ENCODE data around the gene ARHGAP26. TPM values are rescaled to one million over a fixed set of nuclear protein-coding genes. Genes with fewer than 3 reads are reported as not detected.

ARHGAP26 gene
- total RNA-seq, 1 donor from 2014 or later, result 8.6 TPM

GRCh38 chr5:143004361-143005145 is 234.4 kb downstream of the ARHGAP26 start:
- TF ChIP-seq, protein P1, sequence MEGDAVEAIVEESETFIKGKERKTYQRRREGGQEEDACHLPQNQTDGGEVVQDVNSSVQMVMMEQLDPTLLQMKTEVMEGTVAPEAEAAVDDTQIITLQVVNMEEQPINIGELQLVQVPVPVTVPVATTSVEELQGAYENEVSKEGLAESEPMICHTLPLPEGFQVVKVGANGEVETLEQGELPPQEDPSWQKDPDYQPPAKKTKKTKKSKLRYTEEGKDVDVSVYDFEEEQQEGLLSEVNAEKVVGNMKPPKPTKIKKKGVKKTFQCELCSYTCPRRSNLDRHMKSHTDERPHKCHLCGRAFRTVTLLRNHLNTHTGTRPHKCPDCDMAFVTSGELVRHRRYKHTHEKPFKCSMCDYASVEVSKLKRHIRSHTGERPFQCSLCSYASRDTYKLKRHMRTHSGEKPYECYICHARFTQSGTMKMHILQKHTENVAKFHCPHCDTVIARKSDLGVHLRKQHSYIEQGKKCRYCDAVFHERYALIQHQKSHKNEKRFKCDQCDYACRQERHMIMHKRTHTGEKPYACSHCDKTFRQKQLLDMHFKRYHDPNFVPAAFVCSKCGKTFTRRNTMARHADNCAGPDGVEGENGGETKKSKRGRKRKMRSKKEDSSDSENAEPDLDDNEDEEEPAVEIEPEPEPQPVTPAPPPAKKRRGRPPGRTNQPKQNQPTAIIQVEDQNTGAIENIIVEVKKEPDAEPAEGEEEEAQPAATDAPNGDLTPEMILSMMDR (IDR thresholded peaks at IDR 0.05; ENCODE audit: insufficient read depth, low read length, poor library complexity, severe bottlenecking), result no peak
- Histone ChIP-seq H3K27me3 (ENCODE audit: control insufficient read depth, insufficient read depth, low read length) (no peaks in the 10 kb centered on the region), H3K36me3 (ENCODE audit: control insufficient read depth, insufficient read depth, low read length) (no peaks in the 10 kb centered on the region), H3K4me3 (ENCODE audit: low read depth, low read length) (no peak overlapping the region)
- peak; percentile 64 for DNase-seq (ENCODE audit: low read depth)

GRCh38 chr5:143006501-143006900 is 236.3 kb downstream of the ARHGAP26 start:
- DNase-seq (ENCODE audit: low read depth), result no peak
- TF ChIP-seq, protein P1 (IDR thresholded peaks at IDR 0.05; ENCODE audit: insufficient read depth, low read length, poor library complexity, severe bottlenecking), result no peak
- H3K4me3 ChIP-seq (ENCODE audit: low read depth, low read length), result no peak overlapping the region
- H3K27me3 ChIP-seq (ENCODE audit: control insufficient read depth, insufficient read depth, low read length), result no peaks in the 10 kb centered on the region
- no peaks in the 10 kb centered on the region for H3K36me3 ChIP-seq (ENCODE audit: control insufficient read depth, insufficient read depth, low read length)

GRCh38 chr5:143008032-143008431 is 237.9 kb downstream of the ARHGAP26 start:
- Histone ChIP-seq H3K27me3 (ENCODE audit: control insufficient read depth, insufficient read depth, low read length) (no peaks in the 10 kb centered on the region), H3K4me3 (ENCODE audit: low read depth, low read length) (no peak overlapping the region), H3K36me3 (ENCODE audit: control insufficient read depth, insufficient read depth, low read length) (no peaks in the 10 kb centered on the region)
- TF ChIP-seq, protein P1 (IDR thresholded peaks at IDR 0.05; ENCODE audit: insufficient read depth, low read length, poor library complexity, severe bottlenecking), result no peak
- DNase-seq (ENCODE audit: low read depth), result no peak

DNA sequence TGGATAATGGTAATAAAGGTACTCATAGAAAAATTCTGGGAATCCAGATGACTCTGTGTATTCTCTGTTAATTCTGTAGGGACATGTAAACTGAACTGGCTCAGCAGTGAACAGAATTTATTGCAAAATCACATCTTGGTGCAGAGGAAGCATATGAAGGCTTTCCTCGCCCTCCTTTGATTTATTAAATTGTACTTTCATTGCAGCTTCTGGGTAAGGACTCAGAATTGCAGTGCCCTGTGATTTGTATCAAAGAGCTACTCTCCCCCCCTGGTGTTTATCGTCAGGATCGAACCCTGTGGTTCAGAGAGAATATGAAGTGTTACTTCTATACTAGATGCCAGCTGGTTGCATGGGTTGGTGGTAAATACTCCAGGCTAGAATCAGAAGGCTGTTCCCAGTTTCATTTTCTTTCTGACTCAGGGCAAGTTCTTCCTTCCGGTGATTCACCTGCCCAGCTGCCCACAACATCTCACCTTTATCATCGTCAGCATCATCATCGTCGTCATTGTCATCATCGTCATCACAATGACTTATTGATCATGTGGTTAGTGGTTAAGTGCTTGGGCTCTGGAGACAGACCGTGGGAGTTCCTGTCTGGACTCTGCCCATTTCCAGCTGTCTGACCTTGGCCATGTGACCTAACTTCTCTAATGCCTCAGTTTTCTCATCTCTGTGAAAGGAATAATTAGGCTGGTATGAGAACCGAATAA is 238.8 kb downstream of the ARHGAP26 start:
- TF ChIP-seq, protein P1 (IDR thresholded peaks at IDR 0.05; ENCODE audit: insufficient read depth, low read length, poor library complexity, severe bottlenecking), result no peak
- Histone ChIP-seq H3K36me3 (ENCODE audit: control insufficient read depth, insufficient read depth, low read length) (no peaks in the 10 kb centered on the region), H3K27me3 (ENCODE audit: control insufficient read depth, insufficient read depth, low read length) (no peaks in the 10 kb centered on the region), H3K4me3 (ENCODE audit: low read depth, low read length) (no peak overlapping the region)
- DNase-seq (ENCODE audit: low read depth), result peak; percentile 99

GRCh38 chr5:143010351-143010750 is 240.2 kb downstream of the ARHGAP26 start:
- H3K36me3 ChIP-seq (ENCODE audit: control insufficient read depth, insufficient read depth, low read length), result no peaks in the 10 kb centered on the region
- H3K4me3 ChIP-seq (ENCODE audit: low read depth, low read length), result no peak overlapping the region
- no peak for DNase-seq (ENCODE audit: low read depth)
- TF ChIP-seq, protein P1 (IDR thresholded peaks at IDR 0.05; ENCODE audit: insufficient read depth, low read length, poor library complexity, severe bottlenecking), result no peak
- no peaks in the 10 kb centered on the region for H3K27me3 ChIP-seq (ENCODE audit: control insufficient read depth, insufficient read depth, low read length)
